NCI-H460 (cell line): ENCODE measurements around the gene B3GAT3. TPM values are rescaled to one million over a fixed set of nuclear protein-coding genes. Genes with fewer than 3 reads are reported as not detected.
"Not testable (repeated sequence)": the region's sequence is repeated elsewhere in the genome, so short reads cannot be mapped to it uniquely, and the experiment has no call there.

Experiments used
- DNase-seq: peaks from one replicate; pipeline ENCODE4 v3.0.0-alpha.2; 2016; ENCODE audit warnings: low read depth; ENCODE audit errors: extremely low read depth
- total RNA-seq: library from RNA; depleted of rRNA; stranded (reverse); fragments of >200 nt; shearing (Covaris generic); gene quantifications from 2 replicates; pipeline ENCODE4 v1.2.3, GENCODE V29; 2014

Gene B3GAT3
- total RNA-seq, 1 experiment from 2014 or later = 22.6 TPM

DNA sequence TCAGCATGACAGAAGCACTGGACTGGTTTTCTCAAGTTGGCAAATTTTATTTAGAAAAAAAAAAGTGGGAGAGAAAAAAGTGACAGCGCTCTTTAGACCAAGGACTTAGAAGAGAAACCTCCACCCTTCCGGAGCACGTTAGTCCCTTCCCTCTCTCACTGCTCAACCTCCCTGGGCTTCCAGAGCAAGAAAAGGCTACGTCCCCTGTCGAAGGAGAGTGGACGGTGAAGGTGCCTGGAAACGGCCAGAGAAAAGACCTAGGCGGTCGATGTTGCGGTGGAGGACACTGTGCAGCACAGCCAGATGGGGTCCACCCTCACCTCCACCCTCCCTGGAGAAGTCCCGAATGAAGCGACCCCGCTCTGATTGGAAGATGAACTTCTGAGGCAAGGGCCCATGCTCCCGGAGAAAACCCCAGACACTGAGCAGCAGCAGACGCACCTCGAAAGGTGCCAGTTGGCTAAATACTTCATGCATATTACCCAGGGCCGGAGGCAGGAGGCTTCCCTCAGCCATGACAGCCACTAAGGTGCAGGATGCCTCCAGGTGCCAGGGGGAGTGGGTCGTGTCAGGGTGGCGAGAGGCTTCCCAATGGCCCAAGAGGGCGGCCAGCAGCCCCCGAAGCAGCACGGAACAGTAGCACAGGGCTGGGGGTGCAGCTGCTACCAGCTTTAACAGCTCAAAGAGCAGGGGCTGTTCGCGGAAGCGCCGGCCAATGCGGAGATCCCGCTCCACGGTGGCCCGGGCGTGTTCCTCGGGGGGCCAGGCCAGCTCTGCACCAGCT is 25.2 kb upstream of the B3GAT3 start:
- no peak for DNase-seq

DNA sequence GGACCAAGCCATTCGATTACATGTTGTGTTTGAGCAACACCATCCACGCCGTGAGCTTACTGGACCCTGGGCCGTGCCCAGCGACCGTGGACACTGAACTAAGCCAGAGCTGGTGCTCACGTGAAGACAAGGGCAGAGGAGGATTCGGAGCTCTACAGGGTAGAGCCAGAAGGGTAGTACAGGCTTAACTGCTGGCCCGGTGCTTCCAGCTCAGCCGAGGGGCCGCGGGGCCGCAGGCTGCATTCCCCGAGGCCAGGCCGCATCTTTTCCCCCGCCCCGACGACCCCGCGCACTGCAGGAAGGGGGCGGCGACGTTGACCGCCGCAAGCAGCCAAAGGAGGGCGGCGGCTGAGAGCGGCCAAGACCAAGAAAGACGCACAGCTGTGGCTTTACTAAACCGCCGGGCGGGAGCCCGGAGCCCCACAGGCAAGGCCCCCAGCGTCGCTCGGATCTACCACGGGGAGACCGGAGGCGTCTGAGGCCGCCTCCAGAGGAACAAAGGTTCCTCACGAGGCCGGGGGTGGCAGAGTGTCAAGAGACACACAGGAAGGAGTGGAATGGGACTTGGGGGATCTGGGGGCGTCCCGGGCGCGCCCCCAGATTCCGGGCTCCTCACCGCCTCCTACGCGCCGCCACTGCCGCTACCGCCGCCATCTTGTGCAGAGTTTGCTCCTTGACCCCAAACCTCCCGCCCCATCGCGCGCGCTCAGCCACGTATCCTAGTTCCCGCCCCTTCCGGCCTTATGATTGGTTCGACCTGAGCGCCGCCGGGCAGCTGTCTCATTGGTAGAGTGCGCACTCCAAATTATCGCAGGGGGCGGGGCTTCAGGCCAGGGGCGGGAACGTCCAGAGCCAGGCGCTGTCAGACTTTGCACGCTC is 24.4 kb upstream of the B3GAT3 start, which contains the start of gene GANAB:
Gene GANAB, minus strand, starts transcription at position 668 of the 879 bp plus-strand sequence. Its CDS starts 14 bp downstream, at position 654.
- peak; percentile 95 for DNase-seq

DNA sequence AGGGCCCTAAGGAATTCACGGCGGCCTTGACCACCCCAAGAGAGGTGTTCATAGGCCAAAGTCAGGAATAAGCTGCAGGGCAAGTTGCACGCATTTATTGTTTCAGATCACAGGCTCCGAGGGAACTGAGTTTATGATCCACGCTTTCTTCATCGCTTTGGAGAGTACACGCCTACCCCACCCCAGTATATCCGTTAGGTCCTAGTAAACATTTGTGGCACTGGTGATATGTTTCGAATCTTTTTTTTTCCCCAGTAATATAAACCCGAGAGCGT is 23.8 kb upstream of the B3GAT3 start:
- no peak for DNase-seq

DNA sequence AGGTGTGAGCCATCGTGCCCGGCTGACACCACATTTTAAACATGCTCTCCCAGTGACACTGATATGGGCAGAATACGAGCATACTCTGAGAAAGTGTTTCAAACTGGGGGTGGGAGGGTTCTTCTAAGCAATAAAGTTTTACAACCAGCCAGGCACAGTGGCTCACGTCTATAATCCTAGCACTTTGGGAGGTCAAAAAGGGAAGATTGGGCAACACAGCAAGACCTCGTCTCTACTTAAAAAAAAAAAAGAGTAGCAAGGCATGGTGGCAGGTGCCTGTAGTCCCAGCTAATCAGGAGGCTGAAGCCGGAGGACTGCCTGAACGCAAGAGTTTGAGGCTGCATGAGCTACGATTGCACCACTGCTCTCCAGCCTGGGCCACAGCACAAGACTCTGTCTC is 22.4 kb upstream of the B3GAT3 start:
- DNase-seq = no peak

DNA sequence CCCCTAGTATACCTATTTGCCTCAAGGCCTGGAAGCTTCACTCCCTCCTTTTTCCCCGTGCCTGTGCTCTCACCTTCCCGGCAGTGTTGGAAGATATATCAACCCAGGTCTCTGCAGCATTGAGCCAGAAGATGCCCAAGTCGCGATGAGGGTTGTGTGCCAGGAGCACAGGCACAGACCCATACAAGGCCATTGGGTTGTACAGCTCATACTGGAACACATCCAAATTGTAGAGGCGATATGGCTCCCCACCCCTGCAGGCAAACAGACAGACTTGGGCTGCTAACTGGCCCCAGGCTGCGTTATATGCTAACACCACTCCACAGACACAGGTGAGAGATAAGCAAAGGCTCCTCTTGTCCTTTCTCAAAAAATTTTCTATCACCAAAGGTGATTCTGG is 10.7 kb upstream of the B3GAT3 start:
- no peak for DNase-seq

DNA sequence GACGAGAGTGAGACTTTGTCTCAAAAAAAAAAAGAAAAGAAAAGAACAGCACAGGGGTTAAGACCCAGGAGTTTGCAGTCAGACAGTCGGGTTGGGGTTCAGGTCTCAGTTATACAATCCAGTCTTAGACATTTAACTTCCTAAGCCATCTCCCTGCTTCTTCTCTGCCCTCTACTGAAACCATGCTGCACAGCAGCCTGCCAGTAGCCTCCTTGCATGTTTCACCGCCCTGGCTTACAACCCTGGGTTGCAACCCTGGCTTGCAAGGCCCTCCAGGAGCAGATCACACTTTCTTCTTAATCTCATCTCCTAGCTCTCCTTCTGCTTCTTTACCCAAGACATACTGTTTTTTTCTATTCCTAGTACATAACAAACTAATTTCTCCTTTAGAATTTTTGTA is 5.9 kb upstream of the B3GAT3 start:
- no peak for DNase-seq

DNA sequence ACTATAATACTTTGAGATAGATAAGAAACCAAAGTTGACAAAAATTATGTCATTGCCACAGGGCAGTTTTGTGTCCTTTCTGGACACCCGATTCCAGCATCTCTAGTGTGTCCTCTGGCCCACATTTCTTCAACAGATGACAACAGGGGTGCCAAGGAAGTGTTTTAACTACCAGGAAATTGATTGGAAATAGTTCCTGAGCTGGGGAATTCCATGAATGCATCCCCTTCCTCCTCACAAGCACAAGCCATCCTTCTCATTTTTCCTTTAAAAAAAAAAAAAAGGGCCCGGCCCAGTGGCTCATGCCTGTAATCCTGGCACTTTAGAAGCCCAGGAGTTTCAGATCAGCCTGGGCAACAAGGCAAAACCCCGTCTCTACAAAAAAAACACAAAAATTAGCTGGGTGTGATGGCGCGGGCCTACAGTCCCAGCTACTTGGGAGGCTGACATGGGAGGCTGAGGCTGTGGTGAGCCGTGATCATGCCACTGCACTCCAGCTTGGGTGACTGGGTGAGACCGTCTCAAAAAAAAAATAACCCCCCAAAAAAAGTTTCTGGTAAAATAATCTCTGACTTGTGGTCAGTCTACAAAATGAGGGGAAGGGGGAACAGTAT is 797 bp upstream of the B3GAT3 start:
- DNase-seq = no peak

DNA sequence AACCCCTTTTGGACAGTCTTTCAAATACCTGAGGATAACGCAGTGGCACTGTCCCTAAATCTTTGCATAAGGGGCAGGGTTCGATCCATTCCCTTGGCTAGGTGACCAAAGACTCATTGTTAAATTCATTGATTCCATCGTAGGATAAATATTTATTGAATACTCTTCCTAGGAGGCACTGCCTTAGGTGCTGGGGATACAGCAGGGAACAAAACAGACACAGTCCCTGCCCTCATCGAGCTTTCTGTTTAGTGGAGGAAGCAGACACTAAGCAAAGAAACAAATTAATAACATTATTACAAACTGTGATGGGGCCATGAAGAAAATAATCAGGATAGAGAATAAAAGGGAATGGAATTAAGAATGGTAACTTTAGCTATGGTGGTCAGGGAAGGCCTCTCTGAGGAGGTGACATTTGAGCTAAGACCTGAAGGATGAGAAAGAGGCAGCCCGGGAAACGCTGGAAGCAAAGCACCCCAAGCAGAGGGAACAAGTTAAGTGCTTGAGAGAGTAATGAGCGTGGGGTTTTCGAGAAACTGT is 689 bp downstream of the B3GAT3 start:
- no peak for DNase-seq

DNA sequence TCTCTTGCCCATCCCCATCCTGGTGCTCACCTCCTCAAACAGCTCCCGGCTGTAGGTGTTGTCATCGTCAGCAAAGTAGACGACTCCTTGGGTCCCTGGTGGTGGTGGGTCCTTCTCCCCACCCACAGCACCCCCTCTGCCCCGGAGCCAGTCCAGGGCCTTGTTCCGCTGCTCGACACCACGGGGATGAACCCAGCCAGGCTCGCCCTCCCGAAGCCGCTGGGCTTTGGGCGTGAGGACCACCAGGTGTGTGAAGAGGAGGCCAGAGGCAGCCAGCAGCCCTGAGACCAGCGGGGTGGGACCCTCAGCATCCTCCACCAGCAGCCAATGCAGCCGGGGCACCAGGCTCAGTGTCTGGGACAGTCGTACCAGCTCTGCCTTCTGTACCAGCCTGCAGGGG is 4.8 kb downstream of the B3GAT3 start:
- not testable (repeated sequence) for DNase-seq

DNA sequence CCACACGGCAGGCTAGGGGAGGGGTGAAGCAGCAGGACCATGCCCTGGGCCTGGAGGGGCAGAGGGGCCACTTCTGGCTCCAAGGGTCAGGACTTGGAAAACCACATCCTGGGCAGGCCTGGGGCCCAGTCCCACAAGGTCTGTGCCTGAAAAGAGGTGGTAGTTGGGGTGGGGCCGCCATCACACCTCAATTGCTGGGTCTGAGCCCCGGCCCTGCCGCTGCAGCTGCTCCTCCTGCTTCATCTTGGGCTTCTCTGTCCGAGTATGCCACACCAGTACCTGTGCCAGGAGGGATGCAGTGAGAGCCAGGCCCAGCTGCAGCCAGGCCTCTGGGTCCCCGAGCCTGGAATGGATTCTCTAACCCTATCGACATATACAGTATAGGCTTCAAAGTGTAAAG is 6.3 kb downstream of the B3GAT3 start:
- DNase-seq = no peak

DNA sequence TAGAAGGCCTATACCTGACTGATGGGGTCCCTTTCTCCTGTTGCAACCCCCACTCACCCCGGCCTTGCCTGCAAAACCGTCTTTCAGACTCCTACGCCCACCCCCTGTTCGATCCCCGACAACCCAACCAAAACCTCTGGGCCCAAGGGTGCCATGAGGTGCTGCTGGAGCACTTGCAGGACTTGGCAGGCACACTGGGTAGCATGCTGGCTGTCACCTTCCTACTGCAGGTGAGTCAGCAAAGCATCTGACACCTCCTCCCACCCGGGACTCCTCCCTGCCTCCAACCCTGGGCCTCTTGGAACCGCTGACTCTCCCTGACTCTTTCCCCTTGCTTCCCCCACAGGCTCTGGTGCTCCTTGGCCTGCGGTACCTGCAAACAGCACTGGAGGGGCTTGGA is 7.5 kb downstream of the B3GAT3 start:
- no peak for DNase-seq

DNA sequence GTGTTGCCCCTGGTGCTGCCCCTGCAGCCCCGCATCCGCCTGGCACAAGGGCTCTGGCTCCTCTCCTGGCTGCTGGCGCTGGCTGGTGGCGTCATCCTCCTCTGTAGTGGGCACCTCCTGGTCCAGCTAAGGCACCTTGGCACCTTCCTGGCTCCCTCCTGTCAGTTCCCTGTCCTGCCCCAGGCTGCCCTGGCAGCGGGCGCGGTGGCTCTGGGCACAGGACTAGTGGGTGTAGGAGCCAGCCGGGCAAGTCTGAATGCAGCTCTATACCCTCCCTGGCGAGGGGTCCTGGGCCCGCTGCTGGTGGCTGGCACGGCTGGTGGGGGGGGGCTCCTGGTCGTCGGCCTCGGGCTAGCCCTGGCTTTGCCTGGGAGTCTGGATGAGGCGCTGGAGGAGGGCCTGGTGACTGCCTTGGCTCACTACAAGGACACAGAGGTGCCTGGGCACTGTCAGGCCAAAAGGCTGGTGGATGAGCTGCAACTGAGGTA is 8.5 kb downstream of the B3GAT3 start:
- DNase-seq = no peak

DNA sequence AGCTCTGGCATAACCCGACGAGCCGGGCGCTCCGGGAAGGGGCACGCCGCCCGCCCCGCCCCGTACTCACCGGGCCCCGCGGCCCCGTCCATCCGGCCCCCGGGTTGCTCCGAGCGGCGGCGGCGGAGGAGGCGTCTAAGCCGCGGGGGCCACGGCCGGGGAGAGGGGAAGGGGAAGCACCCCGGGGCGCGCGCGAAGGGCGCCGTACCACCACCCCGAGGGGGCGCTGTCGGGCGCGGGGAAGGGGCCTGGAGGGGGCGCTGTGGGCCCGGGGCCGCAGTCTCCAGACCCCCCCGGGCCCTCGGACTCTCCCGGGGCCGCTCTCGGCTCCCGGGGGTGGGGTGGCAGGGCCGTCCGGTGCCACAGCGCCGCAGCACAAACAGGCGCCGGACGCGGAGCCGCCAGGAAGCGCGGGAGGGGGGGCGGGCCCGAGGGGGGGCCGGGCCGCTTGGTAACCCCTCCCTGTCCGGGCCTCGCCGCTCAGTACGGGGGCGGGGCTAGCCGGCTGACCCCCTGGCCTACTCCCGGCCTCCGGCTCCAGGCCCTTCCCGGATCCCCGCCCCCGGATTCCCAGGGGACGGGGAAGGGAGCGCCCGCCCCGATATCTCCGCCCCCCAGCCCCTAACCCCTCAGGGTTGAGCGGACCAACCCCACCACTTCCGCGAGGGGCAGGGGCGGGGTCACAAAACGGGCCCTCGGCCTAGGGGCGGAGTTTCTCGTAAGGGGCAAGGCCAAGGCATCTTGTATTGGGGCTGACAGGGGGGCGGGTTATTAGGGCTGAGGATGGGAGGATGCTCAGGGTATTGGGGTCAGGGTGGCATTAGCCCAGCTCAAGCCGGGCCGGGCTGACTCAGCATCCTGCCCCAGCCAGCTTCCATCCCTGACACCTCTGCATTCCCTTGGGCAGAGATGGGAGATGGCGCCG is 9.2 kb downstream of the B3GAT3 start, which contains the start of the genes EML3 and ROM1:
Gene EML3, minus strand, starts transcription at position 410 of the 925 bp plus-strand sequence. Its CDS starts 318 bp downstream, at position 92.
Gene ROM1, plus strand, starts transcription at position 892 of the 925 bp plus-strand sequence. Its CDS starts 25 bp downstream, at position 917.
- peak; percentile 54 for DNase-seq

DNA sequence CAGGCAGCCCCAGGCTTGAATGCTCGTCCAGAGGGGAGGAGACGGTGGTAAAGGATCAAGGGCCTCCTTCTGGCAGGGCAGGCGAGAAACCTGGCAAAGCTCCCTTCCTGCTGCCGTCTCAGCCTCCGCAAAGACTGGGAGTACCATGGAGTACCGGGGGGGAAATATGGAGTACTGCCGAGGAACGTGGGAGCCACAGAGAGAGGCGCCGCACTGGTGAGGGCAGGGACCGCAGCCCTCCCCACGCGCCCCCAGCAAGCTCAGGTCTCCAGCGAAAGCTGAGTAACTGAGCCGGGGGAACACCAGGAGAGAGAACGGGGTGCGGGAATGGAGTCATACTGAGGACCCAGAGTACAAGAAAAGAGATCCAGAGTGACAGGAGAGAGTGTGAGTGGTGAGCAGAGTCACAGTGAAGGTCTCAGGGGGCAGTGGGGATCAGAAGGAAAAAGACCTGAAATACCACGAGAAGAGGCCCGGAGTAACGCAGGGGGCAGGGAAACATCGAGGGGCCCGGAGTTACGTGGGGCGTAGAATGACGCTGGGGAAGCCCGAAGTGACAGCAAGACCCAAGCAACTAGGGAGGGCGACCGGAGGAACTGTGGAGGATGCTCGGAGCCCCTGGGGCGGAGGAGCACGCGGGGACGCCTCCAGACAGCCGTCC is 10.0 kb downstream of the B3GAT3 start:
- DNase-seq = no peak

DNA sequence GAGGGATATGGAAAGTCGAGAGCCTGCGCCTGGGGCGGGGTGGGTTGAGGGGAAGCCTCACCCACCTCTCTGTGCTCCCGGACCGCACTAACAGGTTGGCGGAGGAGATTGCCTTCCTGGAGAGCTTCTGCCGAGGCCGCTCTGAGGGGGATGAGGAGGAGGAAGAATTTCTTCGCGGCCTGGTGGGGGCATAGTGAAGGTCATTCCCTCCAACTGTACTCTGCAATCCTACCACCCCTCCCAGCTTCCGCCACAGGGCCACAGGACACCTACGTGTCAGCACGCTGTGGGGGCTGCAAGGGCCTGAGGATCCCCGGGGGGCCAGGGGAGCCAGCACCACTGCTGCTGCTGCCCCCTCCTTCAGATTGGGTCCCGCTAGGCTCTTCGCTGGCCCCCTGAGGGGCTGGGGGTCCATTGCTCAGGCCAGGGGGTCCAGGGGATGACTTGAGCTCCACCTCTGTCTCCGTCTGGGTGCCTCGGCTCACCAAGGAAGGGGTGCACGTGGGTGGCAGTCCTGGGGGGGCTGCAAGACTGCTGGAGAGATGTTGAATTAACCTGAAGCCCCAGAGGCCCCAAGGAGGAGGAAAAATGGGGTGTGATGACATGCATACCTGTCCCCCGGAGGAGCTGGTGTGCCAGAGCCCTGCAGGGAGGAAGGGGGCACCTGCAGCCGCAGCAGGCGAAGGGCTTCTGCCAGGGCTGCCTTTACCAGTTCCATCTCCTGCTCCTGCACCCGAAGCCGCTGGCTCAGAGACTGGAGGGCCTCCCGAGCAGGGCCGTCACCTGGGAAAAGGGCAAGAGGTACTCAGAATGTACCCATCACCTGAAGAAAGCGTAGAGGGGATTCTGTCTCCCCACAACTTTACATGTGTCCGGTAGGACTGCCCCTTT is 10.7 kb downstream of the B3GAT3 start:
- no peak for DNase-seq

DNA sequence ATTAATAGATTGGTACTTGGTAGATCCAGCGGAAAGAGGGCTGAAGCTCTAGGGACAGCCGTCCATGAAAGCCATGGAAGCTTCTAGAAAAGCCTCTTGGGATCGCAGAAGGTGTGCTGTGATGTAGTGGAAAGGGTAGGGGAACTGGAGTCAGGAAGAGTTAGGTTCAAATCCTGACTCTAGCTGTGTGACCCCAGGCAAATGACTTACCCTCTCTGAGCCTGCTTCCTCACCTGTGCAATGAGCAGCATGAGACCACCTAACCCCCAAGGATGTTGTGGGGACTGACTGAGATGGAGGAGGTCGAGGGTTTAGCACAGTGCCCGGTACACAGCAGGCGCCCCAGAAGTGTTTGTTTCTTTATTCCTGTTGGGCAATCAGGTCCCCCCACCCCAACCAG is 11.4 kb downstream of the B3GAT3 start:
- no peak for DNase-seq

DNA sequence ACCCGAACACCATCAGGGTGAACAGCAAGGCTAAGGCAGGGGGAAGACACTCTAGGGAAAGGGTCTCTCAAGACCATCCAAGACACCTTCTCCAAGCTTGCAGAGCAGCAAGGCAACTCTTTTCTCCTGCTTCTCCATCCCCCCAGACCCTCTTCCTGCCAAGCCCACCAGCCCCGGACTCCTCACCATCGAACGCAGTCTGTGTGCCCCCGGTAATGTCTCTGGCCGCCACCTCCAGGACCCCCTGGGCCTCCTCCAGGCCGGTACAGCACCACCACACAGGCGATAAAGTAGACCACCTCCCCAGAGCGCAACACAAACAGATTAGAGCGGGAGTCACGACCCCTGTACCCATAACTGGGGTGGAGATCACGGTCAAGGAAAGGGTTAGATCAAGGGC is 13.0 kb downstream of the B3GAT3 start:
- no peak for DNase-seq

DNA sequence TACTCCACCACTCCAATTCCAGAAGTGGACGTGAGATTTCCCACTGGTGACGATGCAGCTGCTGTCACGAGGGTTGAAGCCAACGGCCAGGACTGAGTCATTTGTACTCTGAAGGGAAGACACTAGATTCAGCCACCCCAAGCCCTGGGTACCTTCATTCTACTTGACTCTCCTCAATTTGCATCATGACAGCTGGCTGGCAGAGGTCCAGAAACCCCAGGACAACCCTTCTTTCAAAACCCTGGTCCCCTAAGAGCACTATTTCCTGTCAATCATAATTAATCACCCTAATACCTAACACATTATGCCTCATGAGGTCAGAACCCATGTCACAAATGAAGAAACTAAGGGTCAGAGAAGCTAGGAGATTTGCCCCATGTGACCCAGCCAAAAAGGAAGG is 14.1 kb downstream of the B3GAT3 start:
- no peak for DNase-seq
